K562 (cell line): ENCODE results near the gene CNRIP1. TPM values are rescaled to one million over a fixed set of nuclear protein-coding genes. Genes with fewer than 3 reads are reported as not detected.
A peak's percentile ranks its signal among the peaks of the same experiment; 100 is the strongest.

Experiments
- BRD4 ChIP-seq: fragments of 200-600 bp; sonication (generic); IDR thresholded peaks from 2 replicates; pipeline ENCODE4 v1.6.1; 2017; ENCODE audit warnings: inconsistent platforms
- CHD2 ChIP-seq: IDR thresholded peaks from 2 replicates; pipeline ENCODE4 v1.6.1; 2011; ENCODE audit warnings: low read depth, low read length
- FOXK2 ChIP-seq, 2 experiments: fragments of 450-650 bp; IDR thresholded peaks in 1 of 2; conservative IDR thresholded peaks in 1 of 2; 2 replicates each; pipeline ENCODE4 v1.6.1; 2016; ENCODE audit warnings: low read depth in 2 of 2, mild to moderate bottlenecking in 1 of 2
- GATAD2B ChIP-seq: fragments of 450-650 bp; IDR thresholded peaks from 2 replicates; pipeline ENCODE4 v1.6.1; 2017; ENCODE audit warnings: mild to moderate bottlenecking, borderline replicate concordance
- KLF16 ChIP-seq: IDR thresholded peaks from 2 replicates; pipeline ENCODE4 v1.6.1; 2016; ENCODE audit warnings: antibody characterized with exemption
- MAX ChIP-seq: sonication (generic); formaldehyde crosslinking; IDR thresholded peaks from 2 replicates; pipeline ENCODE4 v1.9.0; 2022; ENCODE audit warnings: mild to moderate bottlenecking, missing genetic modification reagents
- MEIS2 ChIP-seq: fragments of 450-650 bp; IDR thresholded peaks from 2 replicates; pipeline ENCODE4 v1.6.1; 2014; ENCODE audit warnings: mild to moderate bottlenecking; ENCODE audit not compliant: partially characterized antibody
- NFE2 ChIP-seq: IDR thresholded peaks from 2 replicates; pipeline ENCODE4 v1.6.1; 2014; ENCODE audit warnings: antibody characterized with exemption, low read depth
- VEZF1 ChIP-seq: fragments of 200-800 bp; sonication (Bioruptor generic); IDR thresholded peaks from 2 replicates; pipeline ENCODE4 v1.6.1; 2017; ENCODE audit warnings: missing genetic modification characterization, missing compliant biosample characterization
- XRCC5 ChIP-seq: fragments of 200-400 bp; formaldehyde crosslinking; IDR thresholded peaks from 2 replicates; pipeline ENCODE4 v1.6.1; 2017; ENCODE audit warnings: low read depth, mild to moderate bottlenecking, low read length
- ZNF384 ChIP-seq: IDR thresholded peaks from 2 replicates; pipeline ENCODE4 v1.6.1; 2012; ENCODE audit warnings: low read depth, low read length, improper control_type of control experiment
- ZNF592 ChIP-seq: fragments of 450-650 bp; IDR thresholded peaks from 2 replicates; pipeline ENCODE4 v1.6.1; 2017; ENCODE audit warnings: antibody characterized with exemption, mild to moderate bottlenecking
- ZSCAN32 ChIP-seq: fragments of 450-650 bp; formaldehyde crosslinking; IDR thresholded peaks from 2 replicates; pipeline ENCODE4 v1.4.0; 2020; ENCODE audit warnings: mild to moderate bottlenecking, moderate library complexity
- polyA plus RNA-seq, 8 experiments: library from polyadenylated mRNA; depleted of rRNA in 4 of 8; stranded (reverse) in 5 of 8; unstranded in 3 of 8; fragments of >200 nt; fragmentation: Nextera tagmentation in 2 of 8; fragmentation: Illumina TruSeq in 1 of 8; extraction: Ambion mirVana in 2 of 8; extraction: Trizol in 1 of 8; gene quantifications; 2 replicates each; pipeline versions ENCODE4 v1.2.1 to v1.2.3, GENCODE V29; 2011 to 2014; ENCODE audit warnings: inconsistent platforms in 1 of 8, missing spikeins in 1 of 8
- total RNA-seq, 7 experiments: library from RNA; depleted of rRNA in 6 of 7; stranded (reverse); fragments of >200 nt in 6 of 7; fragmentation: Illumina TruSeq in 2 of 7; extraction: Trizol in 2 of 7; gene quantifications; 2 replicates each; pipeline versions ENCODE4 v1.2.1 to v1.2.3, GENCODE V29; 2011 to 2021; ENCODE audit warnings: low replicate concordance in 1 of 7
- TF ChIP-seq, protein P1 (sequence below), 2 experiments: IDR thresholded peaks; 2 replicates each; pipeline ENCODE4 v1.6.1; 2011; ENCODE audit warnings: borderline replicate concordance in 1 of 2, control low read depth in 1 of 2, low read depth in 1 of 2, low read length in 1 of 2, mild to moderate bottlenecking in 1 of 2, mixed read lengths in 1 of 2, moderate library complexity in 1 of 2; ENCODE audit not compliant: insufficient read depth in 1 of 2, insufficient read length in 1 of 2, poor library complexity in 1 of 2, severe bottlenecking in 1 of 2; ENCODE audit errors: extremely low read depth in 1 of 2
- TF ChIP-seq, protein P2 (sequence below), 2 experiments: fragments of 450-650 bp; conservative IDR thresholded peaks; 2 replicates each; pipeline ENCODE4 v1.6.1; 2017; ENCODE audit warnings: mild to moderate bottlenecking in 2 of 2, moderate library complexity in 2 of 2
- TF ChIP-seq, protein P3 (sequence below): fragments of 250-450 bp; sonication (Bioruptor Pico); IDR thresholded peaks from 2 replicates; pipeline ENCODE4 v1.5.0; 2020; ENCODE audit warnings: mild to moderate bottlenecking, borderline replicate concordance

CNRIP1 gene
- total and polyA plus RNA-seq, 9 of the 15 experiments (the other 6 are each of a cell fraction or from before 2014, with no cell fraction given) = 0.59 to 2.1 (median 1.5) TPM

DNA sequence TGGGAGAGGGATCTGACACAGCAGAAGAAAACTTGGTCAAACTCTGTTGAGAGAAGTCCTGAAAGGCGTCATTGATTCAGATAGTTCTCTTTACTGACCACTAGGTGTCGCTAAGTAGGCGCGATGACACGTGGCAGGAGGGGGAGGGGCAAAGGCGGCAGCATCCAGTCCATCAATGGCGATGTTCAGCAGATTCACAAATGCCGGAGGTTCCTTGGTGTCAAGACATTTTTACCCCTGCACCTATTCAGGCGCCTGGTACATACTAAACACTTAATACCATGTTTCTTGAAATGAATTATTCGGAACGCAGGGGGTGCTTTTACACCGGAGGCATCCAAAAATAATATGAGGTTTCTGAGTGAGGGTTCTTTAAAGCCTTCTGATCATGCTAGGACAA is 42.3 kb upstream of the CNRIP1 start (continued):
- TF ChIP-seq ZNF592 (peak; percentile 82), GATAD2B (peak; percentile 58; the same call in 1 of the 2 replicates), FOXK2 (conservative IDR thresholded peaks at IDR 0.05 in 1 of 2, IDR thresholded peaks at IDR 0.05 in 1 of 2; ENCODE audit: low read depth in 2 of 2) (no peak), MEIS2 (peak; percentile 41), MAX (CRISPR knock-in tag) (peak; percentile 96), ZSCAN32 (no peak), KLF16 (peak; percentile 70), ZNF384 (0 out of 2 replicates have a peak, but pooled peaks have one; percentile 28), VEZF1 (CRISPR knock-in tag) (peak; percentile 73), BRD4 (peak; percentile 68; the same call in 1 of the 2 replicates), XRCC5 (peak; percentile 47; the same call in 1 of the 2 replicates), CHD2 (peak; percentile 80), NFE2 (0 out of 2 replicates have a peak, but pooled peaks have one; percentile 23)
- TF ChIP-seq, protein P1, sequence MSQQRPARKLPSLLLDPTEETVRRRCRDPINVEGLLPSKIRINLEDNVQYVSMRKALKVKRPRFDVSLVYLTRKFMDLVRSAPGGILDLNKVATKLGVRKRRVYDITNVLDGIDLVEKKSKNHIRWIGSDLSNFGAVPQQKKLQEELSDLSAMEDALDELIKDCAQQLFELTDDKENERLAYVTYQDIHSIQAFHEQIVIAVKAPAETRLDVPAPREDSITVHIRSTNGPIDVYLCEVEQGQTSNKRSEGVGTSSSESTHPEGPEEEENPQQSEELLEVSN (IDR thresholded peaks at IDR 0.05; ENCODE audit: borderline replicate concordance in 1 of 2, extremely low read depth in 1 of 2, insufficient read depth in 1 of 2, insufficient read length in 1 of 2, low read depth in 1 of 2, low read length in 1 of 2, poor library complexity in 1 of 2, severe bottlenecking in 1 of 2) = peak; percentile 89 to 97
- TF ChIP-seq, protein P2, sequence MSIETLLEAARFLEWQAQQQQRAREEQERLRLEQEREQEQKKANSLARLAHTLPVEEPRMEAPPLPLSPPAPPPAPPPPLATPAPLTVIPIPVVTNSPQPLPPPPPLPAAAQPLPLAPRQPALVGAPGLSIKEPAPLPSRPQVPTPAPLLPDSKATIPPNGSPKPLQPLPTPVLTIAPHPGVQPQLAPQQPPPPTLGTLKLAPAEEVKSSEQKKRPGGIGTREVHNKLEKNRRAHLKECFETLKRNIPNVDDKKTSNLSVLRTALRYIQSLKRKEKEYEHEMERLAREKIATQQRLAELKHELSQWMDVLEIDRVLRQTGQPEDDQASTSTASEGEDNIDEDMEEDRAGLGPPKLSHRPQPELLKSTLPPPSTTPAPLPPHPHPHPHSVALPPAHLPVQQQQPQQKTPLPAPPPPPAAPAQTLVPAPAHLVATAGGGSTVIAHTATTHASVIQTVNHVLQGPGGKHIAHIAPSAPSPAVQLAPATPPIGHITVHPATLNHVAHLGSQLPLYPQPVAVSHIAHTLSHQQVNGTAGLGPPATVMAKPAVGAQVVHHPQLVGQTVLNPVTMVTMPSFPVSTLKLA (conservative IDR thresholded peaks at IDR 0.05) = peak; percentile 94
- TF ChIP-seq, protein P3, sequence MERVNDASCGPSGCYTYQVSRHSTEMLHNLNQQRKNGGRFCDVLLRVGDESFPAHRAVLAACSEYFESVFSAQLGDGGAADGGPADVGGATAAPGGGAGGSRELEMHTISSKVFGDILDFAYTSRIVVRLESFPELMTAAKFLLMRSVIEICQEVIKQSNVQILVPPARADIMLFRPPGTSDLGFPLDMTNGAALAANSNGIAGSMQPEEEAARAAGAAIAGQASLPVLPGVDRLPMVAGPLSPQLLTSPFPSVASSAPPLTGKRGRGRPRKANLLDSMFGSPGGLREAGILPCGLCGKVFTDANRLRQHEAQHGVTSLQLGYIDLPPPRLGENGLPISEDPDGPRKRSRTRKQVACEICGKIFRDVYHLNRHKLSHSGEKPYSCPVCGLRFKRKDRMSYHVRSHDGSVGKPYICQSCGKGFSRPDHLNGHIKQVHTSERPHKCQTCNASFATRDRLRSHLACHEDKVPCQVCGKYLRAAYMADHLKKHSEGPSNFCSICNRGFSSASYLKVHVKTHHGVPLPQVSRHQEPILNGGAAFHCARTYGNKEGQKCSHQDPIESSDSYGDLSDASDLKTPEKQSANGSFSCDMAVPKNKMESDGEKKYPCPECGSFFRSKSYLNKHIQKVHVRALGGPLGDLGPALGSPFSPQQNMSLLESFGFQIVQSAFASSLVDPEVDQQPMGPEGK (CRISPR knock-in tag) = no peak
